HAP-1 (cell line): ENCODE results near the gene PRKCQ.

Experiments used
- DNase-seq, 2 experiments: peaks; one replicate each; pipeline ENCODE4 v3.0.0-alpha.2; 2016 to 2020; ENCODE audit warnings: low spot score in 2 of 2
- H3K27me3 ChIP-seq: fragments of 250-450 bp; sonication (Bioruptor Pico); 2 replicates; pipeline ENCODE4 v1.5.1; 2020; ENCODE audit warnings: low read depth, mild to moderate bottlenecking, moderate library complexity
- H3K36me3 ChIP-seq: fragments of 250-450 bp; sonication (Bioruptor Pico); replicated peaks from 2 replicates; pipeline ENCODE4 v1.5.1; 2020; ENCODE audit warnings: mild to moderate bottlenecking
- H3K4me1 ChIP-seq: fragments of 250-450 bp; sonication (Bioruptor Pico); 2 replicates; pipeline ENCODE4 v1.5.1; 2020; ENCODE audit warnings: mild to moderate bottlenecking
- H3K4me3 ChIP-seq: fragments of 250-450 bp; sonication (Bioruptor Pico); 2 replicates; pipeline ENCODE4 v1.5.1; 2020; ENCODE audit warnings: mild to moderate bottlenecking, moderate library complexity
- H3K9me3 ChIP-seq: fragments of 250-450 bp; sonication (Bioruptor Pico); 2 replicates; pipeline ENCODE4 v1.5.1; 2020; ENCODE audit warnings: mild to moderate bottlenecking, moderate library complexity
- in situ Hi-C: fragments of 300-500 bp; cut with MboI; formaldehyde crosslinking; loops from 3 replicates; pipeline ENCODE4 v1.14.3; 2020; ENCODE audit warnings: low sequenced_read_pairs, inconsistent platforms, mixed read lengths

Gene PRKCQ

GRCh38 chr10:6498771-6499170 lies 81.3 kb downstream of the PRKCQ start:
- in situ Hi-C loops: no loop called here
- H3K27me3 ChIP-seq: peaks cover 3% of the 10 kb centered on the region; the same call in 1 of the 2 replicates
- no peaks in the 10 kb centered on the region for H3K36me3 ChIP-seq
- no peak for DNase-seq
- H3K4me1 ChIP-seq: no peaks in the 10 kb centered on the region
- H3K9me3 ChIP-seq: no peaks in the 10 kb centered on the region
- H3K4me3 ChIP-seq: no peak overlapping the region

GRCh38 chr10:6497620-6498019 lies 82.5 kb downstream of the PRKCQ start:
- Histone ChIP-seq H3K4me1 (no peaks in the 10 kb centered on the region), H3K36me3 (no peaks in the 10 kb centered on the region), H3K9me3 (no peaks in the 10 kb centered on the region), H3K27me3 (no peaks in the 10 kb centered on the region), H3K4me3 (no peak overlapping the region)
- DNase-seq: no peak
- in situ Hi-C loops: no loop called here

GRCh38 chr10:6494936-6495592 lies 85.0 kb downstream of the PRKCQ start:
- H3K4me3 ChIP-seq: no peak overlapping the region
- in situ Hi-C loops: no loop called here

GRCh38 chr10:6494442-6494819 lies 85.6 kb downstream of the PRKCQ start:
- no peaks in the 10 kb centered on the region for H3K36me3 ChIP-seq
- no peak for DNase-seq

More at GRCh38 chr10:6494936-6495592, 85.0 kb downstream of the PRKCQ start:
- H3K36me3 ChIP-seq: no peaks in the 10 kb centered on the region
- no peaks in the 10 kb centered on the region for H3K9me3 ChIP-seq
- H3K27me3 ChIP-seq: no peaks in the 10 kb centered on the region
- no peak for DNase-seq
- H3K4me1 ChIP-seq: no peaks in the 10 kb centered on the region

GRCh38 chr10:6493521-6494441 lies 86.3 kb downstream of the PRKCQ start:
- Histone ChIP-seq H3K9me3 (no peaks in the 10 kb centered on the region), H3K27me3 (no peaks in the 10 kb centered on the region), H3K4me3 (no peak overlapping the region), H3K36me3 (no peaks in the 10 kb centered on the region), H3K4me1 (no peaks in the 10 kb centered on the region)
- in situ Hi-C loops: no loop called here
- DNase-seq: no peak

More at GRCh38 chr10:6494442-6494819, 85.6 kb downstream of the PRKCQ start:
- Histone ChIP-seq H3K27me3 (no peaks in the 10 kb centered on the region), H3K9me3 (no peaks in the 10 kb centered on the region), H3K4me1 (no peaks in the 10 kb centered on the region), H3K4me3 (no peak overlapping the region)
- in situ Hi-C loops: no loop called here

GRCh38 chr10:6492896-6493295 lies 87.2 kb downstream of the PRKCQ start:
- in situ Hi-C loops: no loop called here
- no peaks in the 10 kb centered on the region for H3K36me3 ChIP-seq

GRCh38 chr10:6491841-6492609 lies 88.1 kb downstream of the PRKCQ start:
- H3K27me3 ChIP-seq: no peaks in the 10 kb centered on the region
- no peak overlapping the region for H3K4me3 ChIP-seq
- no peaks in the 10 kb centered on the region for H3K4me1 ChIP-seq
- no peak for DNase-seq
- in situ Hi-C loops: no loop called here
- H3K9me3 ChIP-seq: no peaks in the 10 kb centered on the region
- H3K36me3 ChIP-seq: no peaks in the 10 kb centered on the region

More at GRCh38 chr10:6492896-6493295, 87.2 kb downstream of the PRKCQ start:
- Histone ChIP-seq H3K4me3 (no peak overlapping the region), H3K9me3 (no peaks in the 10 kb centered on the region), H3K4me1 (no peaks in the 10 kb centered on the region), H3K27me3 (no peaks in the 10 kb centered on the region)
- DNase-seq: no peak

- DNase-seq: no peak
- Histone ChIP-seq H3K36me3 (no peaks in the 10 kb centered on the region), H3K4me1 (no peaks in the 10 kb centered on the region), H3K4me3 (no peak overlapping the region), H3K27me3 (no peaks in the 10 kb centered on the region), H3K9me3 (no peaks in the 10 kb centered on the region)
- in situ Hi-C loops: no loop called here
Measured at GRCh38 chr10:6490614-6491013, 89.5 kb downstream of the PRKCQ start.

GRCh38 chr10:6487920-6488319 lies 92.2 kb downstream of the PRKCQ start:
- Histone ChIP-seq H3K27me3 (no peaks in the 10 kb centered on the region), H3K4me3 (no peak overlapping the region), H3K9me3 (no peaks in the 10 kb centered on the region), H3K4me1 (no peaks in the 10 kb centered on the region), H3K36me3 (no peaks in the 10 kb centered on the region)
- DNase-seq: no peak
- in situ Hi-C loops: no loop called here

GRCh38 chr10:6486309-6486708 lies 93.8 kb downstream of the PRKCQ start:
- in situ Hi-C loops: no loop called here
- Histone ChIP-seq H3K4me3 (no peak overlapping the region), H3K36me3 (no peaks in the 10 kb centered on the region), H3K27me3 (no peaks in the 10 kb centered on the region), H3K9me3 (no peaks in the 10 kb centered on the region), H3K4me1 (no peaks in the 10 kb centered on the region)
- no peak for DNase-seq

GRCh38 chr10:6482737-6483357 lies 97.2 kb downstream of the PRKCQ start:
- DNase-seq: no peak
- no peaks in the 10 kb centered on the region; the same call in 1 of the 2 replicates for H3K27me3 ChIP-seq
- H3K4me1 ChIP-seq: no peaks in the 10 kb centered on the region
- in situ Hi-C loops: no loop called here
- H3K9me3 ChIP-seq: no peaks in the 10 kb centered on the region
- H3K36me3 ChIP-seq: no peaks in the 10 kb centered on the region
- H3K4me3 ChIP-seq: no peak overlapping the region

GRCh38 chr10:6478722-6479121 lies 101.4 kb downstream of the PRKCQ start:
- H3K9me3 ChIP-seq: no peaks in the 10 kb centered on the region
- H3K4me3 ChIP-seq: no peak overlapping the region
- no peaks in the 10 kb centered on the region for H3K36me3 ChIP-seq
- H3K4me1 ChIP-seq: no peaks in the 10 kb centered on the region
- DNase-seq: no peak
- no peaks in the 10 kb centered on the region; the same call in 1 of the 2 replicates for H3K27me3 ChIP-seq
- in situ Hi-C loops: no loop called here

- Histone ChIP-seq H3K4me3 (no peak overlapping the region), H3K36me3 (no peaks in the 10 kb centered on the region), H3K9me3 (no peaks in the 10 kb centered on the region), H3K27me3 (no peaks in the 10 kb centered on the region; the same call in 1 of the 2 replicates), H3K4me1 (no peaks in the 10 kb centered on the region)
- in situ Hi-C loops: no loop called here
- DNase-seq: no peak
Measured at GRCh38 chr10:6476989-6477388, 103.1 kb downstream of the PRKCQ start.
